GM21367 (cell line): ENCODE measurements around the gene CDC42BPG.

Experiments
- ATAC-seq: cut with Tn5 transposase; IDR thresholded peaks from one replicate; pipeline ENCODE4 v1.9.1; 2021; ENCODE audit not compliant: unreplicated experiment

The CDC42BPG gene

GRCh38 chr11:64810891-64811272 is 33.6 kb downstream of the CDC42BPG start:
- ATAC-seq: peak; percentile 4

- ATAC-seq: peak; percentile 43
Observed at GRCh38 chr11:64810271-64810890, 34.1 kb downstream of the CDC42BPG start, which contains the start of gene MEN1. MEN1 (minus strand) TSS chr11:64810551; CDS start chr11:64810109, 442 bp downstream.

GRCh38 chr11:64809781-64810241 is 34.6 kb downstream of the CDC42BPG start:
- ATAC-seq: no peak

GRCh38 chr11:64805481-64805880 is 39.0 kb downstream of the CDC42BPG start:
- no peak for ATAC-seq

- no peak for ATAC-seq
Observed at GRCh38 chr11:64804346-64805210, 39.9 kb downstream of the CDC42BPG start.

- no peak for ATAC-seq
Observed at GRCh38 chr11:64803846-64804345, 40.6 kb downstream of the CDC42BPG start.

GRCh38 chr11:64803158-64803845 is 41.2 kb downstream of the CDC42BPG start, which contains the start of gene MAP4K2:
MAP4K2 (minus strand) TSS chr11:64803214; CDS start chr11:64803149, 65 bp downstream.
- ATAC-seq: no peak

- no peak for ATAC-seq
Observed at GRCh38 chr11:64802370-64803157, 41.9 kb downstream of the CDC42BPG start.

- no peak for ATAC-seq
Observed at GRCh38 chr11:64801561-64802369, 42.7 kb downstream of the CDC42BPG start.

GRCh38 chr11:64801158-64801464 is 43.3 kb downstream of the CDC42BPG start:
- ATAC-seq: no peak

GRCh38 chr11:64800303-64801157 is 43.9 kb downstream of the CDC42BPG start:
- no peak for ATAC-seq

GRCh38 chr11:64799623-64800302 is 44.7 kb downstream of the CDC42BPG start:
- no peak for ATAC-seq

- ATAC-seq: no peak
Observed at GRCh38 chr11:64799256-64799622, 45.2 kb downstream of the CDC42BPG start.

- ATAC-seq: no peak
Observed at GRCh38 chr11:64796757-64797541, 47.5 kb downstream of the CDC42BPG start.

GRCh38 chr11:64796047-64796756 is 48.3 kb downstream of the CDC42BPG start:
- ATAC-seq: no peak

- ATAC-seq: no peak
Observed at GRCh38 chr11:64794526-64794925, 49.9 kb downstream of the CDC42BPG start.
